GM19438 (cell line): ENCODE measurements around the gene SLC18A2.

ENCODE experiments used
- ATAC-seq: cut with Tn5 transposase; IDR thresholded peaks from one replicate; pipeline ENCODE4 v1.9.1; 2021; ENCODE audit warnings: low read depth; ENCODE audit not compliant: unreplicated experiment

Gene SLC18A2

GRCh38 chr10:117306674-117307073, 65.8 kb downstream of the SLC18A2 start:
- ATAC-seq = no peak

GRCh38 chr10:117311261-117311660, 70.3 kb downstream of the SLC18A2 start:
- no peak for ATAC-seq

- ATAC-seq = no peak
Observed at GRCh38 chr10:117312430-117312829, 71.5 kb downstream of the SLC18A2 start.

GRCh38 chr10:117313641-117314040, 72.7 kb downstream of the SLC18A2 start:
- no peak for ATAC-seq

DNA sequence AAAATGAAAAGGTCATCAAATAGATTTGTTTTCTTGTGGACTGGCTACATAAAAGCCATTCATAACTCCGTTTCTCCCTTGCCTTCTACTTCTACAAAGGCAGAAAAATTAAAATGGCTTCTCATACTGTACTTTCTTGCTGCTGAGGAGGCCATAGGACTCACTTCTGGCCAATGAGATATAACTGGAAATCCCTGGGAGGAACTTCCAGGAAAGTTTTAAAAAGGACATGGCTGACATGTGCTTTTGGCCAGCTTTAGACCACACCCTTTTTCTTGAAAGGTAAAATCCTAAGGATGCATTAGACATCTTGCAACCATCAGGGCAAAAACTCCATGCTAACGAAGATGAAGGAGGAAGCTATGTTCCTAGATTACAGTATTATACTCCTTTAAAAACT, 75.8 kb downstream of the SLC18A2 start:
- ATAC-seq = no peak

DNA sequence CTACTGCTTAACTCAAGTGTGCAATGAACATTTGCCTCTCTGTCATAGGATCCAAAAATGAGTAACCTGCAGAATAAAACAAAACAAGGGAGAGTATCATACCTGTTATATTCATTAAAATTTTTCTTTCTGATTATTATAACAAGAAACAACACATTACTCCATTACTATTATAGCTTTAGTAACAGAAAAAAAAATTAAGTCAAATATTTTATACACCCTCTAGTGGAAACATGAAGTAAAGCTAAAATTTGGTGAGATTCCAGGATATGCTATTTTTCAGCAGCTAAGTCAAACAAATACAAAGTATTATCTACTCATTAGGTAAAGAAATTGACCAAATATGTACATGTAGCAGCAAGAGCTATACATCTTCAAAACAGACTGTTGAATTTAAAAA, 78.0 kb downstream of the SLC18A2 start:
- ATAC-seq = no peak

GRCh38 chr10:117320050-117320665, 79.2 kb downstream of the SLC18A2 start:
- no peak for ATAC-seq

DNA sequence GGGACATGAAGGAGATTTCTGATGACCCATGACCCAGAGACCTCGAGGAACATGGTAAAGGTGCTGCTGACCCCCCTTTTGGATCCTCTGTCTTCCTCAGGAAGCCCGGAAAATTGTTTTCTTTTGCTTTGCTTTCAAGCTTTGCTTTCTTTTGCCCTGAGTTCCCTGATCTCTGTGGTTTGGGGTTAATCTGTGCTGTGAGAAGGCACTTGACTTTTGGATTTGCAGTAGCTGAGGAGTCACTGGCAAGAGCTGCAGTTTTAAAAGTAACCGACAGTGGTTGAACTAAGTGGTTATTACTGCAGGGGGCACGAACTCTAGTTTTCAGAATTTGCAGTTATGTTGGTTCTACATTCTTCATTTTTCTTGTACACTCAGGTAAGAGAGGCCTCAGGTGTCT, 81.3 kb downstream of the SLC18A2 start:
- no peak for ATAC-seq

- no peak for ATAC-seq
Observed at GRCh38 chr10:117324367-117324766, 83.5 kb downstream of the SLC18A2 start.

DNA sequence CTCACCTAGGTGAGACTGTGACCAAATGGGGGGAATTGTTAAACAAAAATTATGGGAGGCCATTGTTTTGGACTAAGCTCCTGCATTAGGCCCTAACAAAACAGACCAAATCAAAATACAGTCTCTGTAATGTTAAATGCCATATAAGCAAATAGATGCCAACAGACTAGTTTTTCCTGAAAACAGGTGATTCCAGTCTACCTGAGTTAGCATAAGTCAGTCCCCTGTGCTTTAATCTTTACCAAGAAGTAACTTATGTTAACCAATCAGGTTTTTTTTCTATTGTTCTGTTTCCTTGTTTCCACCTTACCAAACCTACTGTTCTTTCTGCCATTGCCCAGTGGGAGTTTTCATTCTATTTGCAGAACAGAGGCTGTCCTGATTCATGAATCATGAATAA, 86.3 kb downstream of the SLC18A2 start:
- ATAC-seq = no peak
